ENCODE measurements around the gene RNPEPL1. TPM values are rescaled to one million over a fixed set of nuclear protein-coding genes. Genes with fewer than 3 reads are reported as not detected.

The RNPEPL1 gene
- total RNA-seq, 1 donor from 2014 or later, result 37.4 TPM

GRCh38 chr2:240577281-240578109 lies 9.2 kb downstream of the RNPEPL1 start:
- DNase-seq, result no peak

- DNase-seq, result no peak
Observed at GRCh38 chr2:240578110-240578450, 9.8 kb downstream of the RNPEPL1 start.

GRCh38 chr2:240578488-240578887 lies 10.2 kb downstream of the RNPEPL1 start:
- DNase-seq, result no peak

- no peak for DNase-seq
Observed at GRCh38 chr2:240579071-240579762, 10.9 kb downstream of the RNPEPL1 start.

- no peak for DNase-seq
Observed at GRCh38 chr2:240579771-240580614, 11.7 kb downstream of the RNPEPL1 start.

- DNase-seq, result no peak
Observed at GRCh38 chr2:240581811-240582210, 13.5 kb downstream of the RNPEPL1 start.

- no peak for DNase-seq
Observed at GRCh38 chr2:240582781-240583180, 14.5 kb downstream of the RNPEPL1 start.

- no peak for DNase-seq
Observed at GRCh38 chr2:240583774-240584173, 15.5 kb downstream of the RNPEPL1 start.

GRCh38 chr2:240584486-240585031 lies 16.3 kb downstream of the RNPEPL1 start:
- no peak for DNase-seq

GRCh38 chr2:240585101-240585500 lies 16.8 kb downstream of the RNPEPL1 start:
- DNase-seq, result no peak

- no peak for DNase-seq
Observed at GRCh38 chr2:240585681-240586197, 17.5 kb downstream of the RNPEPL1 start.

- DNase-seq, result peak; percentile 98
Observed at GRCh38 chr2:240586198-240586918, 18.1 kb downstream of the RNPEPL1 start, which contains the start of gene CAPN10. Gene CAPN10, plus strand, starts transcription at chr2:240586734. Its CDS starts 178 bp downstream, at chr2:240586912.

- peak; percentile 18 for DNase-seq
Observed at GRCh38 chr2:240586919-240587800, 18.9 kb downstream of the RNPEPL1 start.

GRCh38 chr2:240588006-240588655 lies 19.8 kb downstream of the RNPEPL1 start:
- no peak for DNase-seq

GRCh38 chr2:240588669-240589068 lies 20.4 kb downstream of the RNPEPL1 start:
- no peak for DNase-seq

- DNase-seq, result no peak
Observed at GRCh38 chr2:240589375-240589774, 21.1 kb downstream of the RNPEPL1 start.

- no peak for DNase-seq
Observed at GRCh38 chr2:240589850-240590525, 21.7 kb downstream of the RNPEPL1 start.

GRCh38 chr2:240590681-240591111 lies 22.4 kb downstream of the RNPEPL1 start:
- DNase-seq, result no peak

- DNase-seq, result no peak
Observed at GRCh38 chr2:240591226-240591625, 22.9 kb downstream of the RNPEPL1 start.
